Measurements from ENCODE around the gene IFT57.

DNA sequence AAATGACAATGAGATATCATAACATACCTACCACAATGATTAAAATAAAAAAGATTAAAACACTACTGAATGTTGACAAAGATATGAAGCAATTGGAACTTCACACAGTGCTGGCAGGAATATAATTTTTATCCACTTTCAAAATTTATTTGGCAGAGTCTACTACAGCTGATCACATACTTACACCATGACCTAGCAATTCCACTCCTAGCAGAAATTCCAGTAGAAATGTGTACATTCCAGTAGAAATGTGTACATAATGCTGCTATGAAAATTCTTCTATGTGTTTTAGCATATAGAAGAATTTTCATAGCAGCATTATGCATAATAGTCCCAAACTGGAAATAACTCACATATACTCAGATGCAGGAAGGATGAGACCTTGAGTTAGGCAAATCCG is 43.5 kb downstream of the IFT57 start:
- TF ChIP-seq RAD21 (IDR thresholded peaks at IDR 0.05; ENCODE audit: low read depth): no peak
- no peak for TF ChIP-seq REST (IDR thresholded peaks at IDR 0.05; ENCODE audit: low read depth)

All from Ishikawa (cell line).